Tibial artery (tissue), 4 donors: ENCODE measurements around the gene SGMS2.
A peak's percentile ranks its signal among the peaks of the same experiment; 100 is the strongest.

ENCODE experiments used
- DNase-seq, 2 donors: peaks; one replicate each; pipeline ENCODE4 v3.0.0-alpha.2; 2019
- H3K27ac ChIP-seq, 2 donors: fragments of 200-600 bp; sonication (generic) in 1 of 2; 1 replicate in 1 of 2; 2 replicates in 1 of 2; pipeline ENCODE4 v1.5.1; 2018 to 2019; ENCODE audit warnings: mild to moderate bottlenecking in 1 of 2
- H3K27me3 ChIP-seq, 2 donors: fragments of 200-600 bp; sonication (generic) in 1 of 2; one replicate each; pipeline versions ENCODE4 v1.5.1 to v1.6.0; 2016 to 2019
- H3K36me3 ChIP-seq, 3 donors: fragments of 200-600 bp; sonication (generic) in 2 of 3; one replicate each; pipeline ENCODE4 v1.5.1; 2016 to 2019; ENCODE audit warnings: mild to moderate bottlenecking in 2 of 3
- H3K4me1 ChIP-seq, 4 donors: fragments of 200-600 bp; sonication (generic) in 2 of 4; 1 replicate in 3 of 4; 2 replicates in 1 of 4; pipeline ENCODE4 v1.5.1; 2016 to 2019
- H3K4me3 ChIP-seq, 2 donors: fragments of 200-600 bp; sonication (generic) in 1 of 2; 1 replicate in 1 of 2; 2 replicates in 1 of 2; pipeline ENCODE4 v1.5.1; 2018 to 2019; ENCODE audit warnings: mild to moderate bottlenecking in 2 of 2
- H3K9me3 ChIP-seq, 3 donors: fragments of 200-600 bp; sonication (generic) in 1 of 3; one replicate each; pipeline ENCODE4 v1.5.1; 2016 to 2019
- CTCF ChIP-seq, 2 experiments: fragments of 200-600 bp in 1 of 2; fragments of 450-650 bp in 1 of 2; IDR thresholded peaks; one replicate each; pipeline ENCODE4 v1.5.1; 2017 to 2019; ENCODE audit warnings: antibody characterized with exemption in 2 of 2, mild to moderate bottlenecking in 1 of 2, moderate library complexity in 1 of 2
- intact Hi-C: fragments of 100-400 bp; cut with DNase I; formaldehyde crosslinking; loops from one replicate; pipeline ENCODE4 v1.15.0; 2023; ENCODE audit warnings: low total_unique reads

The SGMS2 gene

GRCh38 chr4:107818301-107818910 is 6.3 kb upstream of the SGMS2 start:
- DNase-seq: no peak
- no peaks in the 10 kb centered on the region for H3K27me3 ChIP-seq
- no peak for TF ChIP-seq CTCF (IDR thresholded peaks at IDR 0.05)
- no peak overlapping the region for H3K4me3 ChIP-seq
- intact Hi-C loops: no loop called here
- no peak overlapping the region for H3K27ac ChIP-seq
- no peaks in the 10 kb centered on the region for H3K9me3 ChIP-seq
- H3K4me1 ChIP-seq: peaks cover 0 to 3% (median 0%) of the 10 kb centered on the region in 4 donors
- H3K36me3 ChIP-seq: no peaks in the 10 kb centered on the region

DNA sequence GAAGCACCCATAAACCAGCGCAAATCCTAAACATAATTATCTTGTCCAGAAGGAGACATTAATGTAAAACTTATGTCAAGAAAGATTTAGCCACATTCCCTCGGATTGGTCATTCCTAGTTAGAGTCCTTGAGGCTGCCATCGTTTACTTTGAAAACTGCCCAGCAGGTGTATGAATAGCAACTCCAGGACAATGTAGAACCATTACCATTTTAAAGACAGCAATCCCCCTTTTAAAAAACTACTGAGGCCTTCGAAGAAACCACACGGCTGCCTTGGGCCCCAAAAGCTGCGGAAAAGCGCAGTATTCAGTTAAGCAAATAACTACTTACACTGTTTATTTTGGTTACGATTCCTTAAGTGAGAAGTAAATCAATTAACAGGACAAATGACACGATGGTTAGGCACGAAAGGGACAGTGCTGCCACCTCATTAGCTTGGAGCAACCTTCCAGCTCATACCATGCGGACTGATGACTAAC is 822 bp upstream of the SGMS2 start:
- Histone ChIP-seq H3K4me1 (peaks cover 0 to 30% (median 18%) of the 10 kb centered on the region in 4 donors), H3K27me3 (no peaks in the 10 kb centered on the region), H3K9me3 (no peaks in the 10 kb centered on the region), H3K36me3 (no peaks in the 10 kb centered on the region), H3K27ac (peak overlapping the region; percentile 90 to 94), H3K4me3 (peak overlapping the region; percentile 87 to 92)
- TF ChIP-seq CTCF (IDR thresholded peaks at IDR 0.05): no peak
- no peak for DNase-seq
- intact Hi-C loops: loop anchor here (5.0 to 10.0 kb wide), 2 partner anchors 102 to 111 kb away; partner anchors contain the start of genes CYP2U1 and PAPSS1

DNA sequence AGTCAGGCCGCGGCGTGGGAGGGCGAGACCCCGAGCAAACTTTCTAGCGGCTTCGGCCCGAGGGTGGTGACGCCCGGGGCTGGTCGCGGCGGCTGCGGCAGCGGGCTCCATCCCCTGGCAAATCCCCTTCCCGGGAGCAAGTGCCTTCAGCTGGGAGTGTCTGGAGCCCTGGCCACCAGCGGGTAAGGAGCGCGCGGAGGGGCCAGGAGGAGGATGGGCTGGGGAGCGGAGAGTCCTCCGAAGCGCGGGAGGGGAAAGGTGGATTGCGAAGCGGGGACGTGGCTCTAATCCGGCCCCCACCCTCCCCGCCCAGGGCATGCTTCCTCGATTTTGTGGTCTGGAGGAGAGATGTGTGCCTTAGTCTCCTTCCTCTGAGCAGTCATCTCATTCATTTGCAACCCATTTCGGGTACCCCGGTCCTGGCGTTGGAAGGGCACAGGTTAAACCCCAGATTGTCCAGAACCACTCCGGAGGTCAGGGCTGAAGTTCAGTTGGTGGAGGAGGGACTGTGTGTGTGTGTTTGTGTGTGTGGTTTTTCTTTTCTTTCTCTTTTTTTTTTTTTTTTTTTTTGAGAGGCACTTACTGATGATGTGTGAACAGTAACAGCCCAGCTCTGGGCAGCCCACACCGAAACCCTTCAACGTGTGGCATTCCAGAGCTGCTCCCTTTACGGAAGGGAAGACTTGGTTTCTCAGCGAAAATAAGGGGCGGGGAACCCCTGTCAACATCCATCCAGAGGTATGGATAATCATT is 516 bp downstream of the SGMS2 start:
- Histone ChIP-seq H3K4me3 (peak overlapping the region; percentile 87 to 92), H3K27me3 (no peaks in the 10 kb centered on the region), H3K4me1 (peaks cover 0 to 30% (median 18%) of the 10 kb centered on the region in 4 donors), H3K27ac (peak overlapping the region; percentile 90 to 94), H3K9me3 (no peaks in the 10 kb centered on the region), H3K36me3 (no peaks in the 10 kb centered on the region)
- intact Hi-C loops: loop anchor here (10.0 kb wide), 1 partner anchor 110 kb away; the partner anchor contains the start of gene CYP2U1
- DNase-seq: peak; percentile 42 to 77
- TF ChIP-seq CTCF (IDR thresholded peaks at IDR 0.05): no peak

GRCh38 chr4:107826421-107826980 is 1.8 kb downstream of the SGMS2 start:
- H3K27me3 ChIP-seq: no peaks in the 10 kb centered on the region
- intact Hi-C loops: loop anchor here (10.0 kb wide), 1 partner anchor 108 kb away; the partner anchor contains the start of gene CYP2U1
- no peaks in the 10 kb centered on the region for H3K36me3 ChIP-seq
- H3K4me1 ChIP-seq: peaks cover 0 to 30% (median 18%) of the 10 kb centered on the region in 4 donors
- TF ChIP-seq CTCF (IDR thresholded peaks at IDR 0.05): no peak
- H3K9me3 ChIP-seq: no peaks in the 10 kb centered on the region
- DNase-seq: no peak
- peak overlapping the region; percentile 90 to 94 for H3K27ac ChIP-seq
- H3K4me3 ChIP-seq: peak overlapping the region; percentile 87 to 92

DNA sequence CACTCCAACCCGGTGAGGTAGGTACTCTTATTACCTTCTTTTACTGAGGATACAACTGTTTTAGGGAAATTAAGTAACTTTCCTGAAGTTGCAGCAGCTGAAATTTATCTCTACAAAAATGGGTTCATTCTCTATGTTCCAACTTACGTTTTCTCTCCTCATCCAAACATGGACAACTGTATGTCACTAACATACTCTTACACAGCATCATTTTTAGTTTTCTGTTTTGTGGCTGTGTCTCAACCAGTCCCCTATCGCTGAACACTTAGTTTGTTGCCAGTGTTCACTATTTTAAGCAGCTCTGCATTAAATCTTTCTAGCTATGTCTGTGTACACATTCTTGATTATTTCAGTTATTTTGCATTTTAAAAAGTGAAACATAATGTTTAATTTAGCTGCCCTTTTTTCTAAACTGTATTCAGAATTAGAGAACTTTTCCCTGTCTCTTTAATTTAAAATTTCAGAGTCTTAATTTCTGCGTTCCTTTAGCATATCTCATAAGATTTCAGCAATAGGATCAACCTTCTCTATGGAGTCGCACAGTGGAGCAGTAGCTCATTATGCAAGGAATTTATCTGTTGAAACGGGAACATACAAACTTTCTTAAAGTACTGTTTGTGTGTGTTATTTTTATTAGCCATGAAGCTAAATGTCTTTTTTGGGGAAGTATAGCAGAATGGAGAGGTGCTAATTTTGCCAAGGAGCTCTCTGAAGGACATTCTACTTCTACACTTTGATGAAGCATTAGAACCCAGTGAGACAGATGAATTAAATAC is 3.8 kb downstream of the SGMS2 start:
- Histone ChIP-seq H3K4me3 (no peak overlapping the region), H3K27ac (no peak overlapping the region), H3K9me3 (no peaks in the 10 kb centered on the region), H3K36me3 (no peaks in the 10 kb centered on the region), H3K4me1 (peaks cover 0 to 26% (median 18%) of the 10 kb centered on the region in 4 donors), H3K27me3 (no peaks in the 10 kb centered on the region)
- TF ChIP-seq CTCF (IDR thresholded peaks at IDR 0.05): no peak
- DNase-seq: no peak
- intact Hi-C loops: loop anchor here (10.0 kb wide), 1 partner anchor 106 kb away; the partner anchor contains the start of gene CYP2U1
